ENCODE results near the gene MAN2C1.

GRCh38 chr15:75348562-75349350, 19.7 kb downstream of the MAN2C1 start:
- TF ChIP-seq CTCF (IDR thresholded peaks at IDR 0.05) (no peak), POLR2A (IDR thresholded peaks at IDR 0.05) (no peak)
